ENCODE measurements around the gene MAGI2.
"Not testable (repeated sequence)": the region's sequence is repeated elsewhere in the genome, so short reads cannot be mapped to it uniquely, and the experiment has no call there.

The MAGI2 gene

GRCh38 chr7:79137942-79138341, 315.5 kb downstream of the MAGI2 start:
- DNase-seq: no peak

GRCh38 chr7:79132844-79133451, 320.5 kb downstream of the MAGI2 start:
- no peak for DNase-seq

GRCh38 chr7:79130715-79131114, 322.8 kb downstream of the MAGI2 start:
- no peak for DNase-seq

- no peak for DNase-seq
Measured at GRCh38 chr7:79124331-79124730, 329.1 kb downstream of the MAGI2 start.

- DNase-seq: no peak
Measured at GRCh38 chr7:79118143-79118542, 335.3 kb downstream of the MAGI2 start.

- no peak for DNase-seq
Measured at GRCh38 chr7:79096361-79096805, 357.1 kb downstream of the MAGI2 start.

GRCh38 chr7:79093421-79093820, 360.0 kb downstream of the MAGI2 start:
- DNase-seq: no peak

GRCh38 chr7:79091661-79092060, 361.8 kb downstream of the MAGI2 start:
- DNase-seq: no peak

GRCh38 chr7:79091011-79091410, 362.5 kb downstream of the MAGI2 start:
- DNase-seq: no peak

- no peak for DNase-seq
Measured at GRCh38 chr7:79090543-79090942, 362.9 kb downstream of the MAGI2 start.

- DNase-seq: no peak
Measured at GRCh38 chr7:79084423-79084822, 369.0 kb downstream of the MAGI2 start.

GRCh38 chr7:79079919-79080554, 373.4 kb downstream of the MAGI2 start:
- DNase-seq: no peak

GRCh38 chr7:79078273-79078672, 375.2 kb downstream of the MAGI2 start:
- no peak for DNase-seq

GRCh38 chr7:79071187-79071586, 382.3 kb downstream of the MAGI2 start:
- DNase-seq: not testable (repeated sequence)

- peak; percentile 18 for DNase-seq
Measured at GRCh38 chr7:79064187-79064823, 389.2 kb downstream of the MAGI2 start.

- DNase-seq: no peak
Measured at GRCh38 chr7:79063019-79063698, 390.3 kb downstream of the MAGI2 start.

- no peak for DNase-seq
Measured at GRCh38 chr7:79060498-79060897, 393.0 kb downstream of the MAGI2 start.

GRCh38 chr7:79055722-79056415, 397.6 kb downstream of the MAGI2 start:
- peak; percentile 30 for DNase-seq

- DNase-seq: no peak
Measured at GRCh38 chr7:79051915-79052314, 401.6 kb downstream of the MAGI2 start.

GRCh38 chr7:79050603-79051002, 402.9 kb downstream of the MAGI2 start:
- DNase-seq: peak; percentile 30

- no peak for DNase-seq
Measured at GRCh38 chr7:79046061-79046460, 407.4 kb downstream of the MAGI2 start.

- DNase-seq: no peak
Measured at GRCh38 chr7:79037001-79037400, 416.5 kb downstream of the MAGI2 start.

- DNase-seq: no peak
Measured at GRCh38 chr7:79036356-79036755, 417.1 kb downstream of the MAGI2 start.

Measured in eye (tissue), 1 donor.